NOMO-1 treated with dmso at 0.1 percent for 144 hours (cell line): ENCODE results near the gene ANO4.
"Not testable (repeated sequence)": the region's sequence is repeated elsewhere in the genome, so short reads cannot be mapped to it uniquely, and the experiment has no call there.

Experiments used
- DNase-seq: peaks from one replicate; lab custom pipeline; 2025; ENCODE audit not compliant: unreplicated experiment; lab: John Stamatoyannopoulos, UW

The ANO4 gene

DNA sequence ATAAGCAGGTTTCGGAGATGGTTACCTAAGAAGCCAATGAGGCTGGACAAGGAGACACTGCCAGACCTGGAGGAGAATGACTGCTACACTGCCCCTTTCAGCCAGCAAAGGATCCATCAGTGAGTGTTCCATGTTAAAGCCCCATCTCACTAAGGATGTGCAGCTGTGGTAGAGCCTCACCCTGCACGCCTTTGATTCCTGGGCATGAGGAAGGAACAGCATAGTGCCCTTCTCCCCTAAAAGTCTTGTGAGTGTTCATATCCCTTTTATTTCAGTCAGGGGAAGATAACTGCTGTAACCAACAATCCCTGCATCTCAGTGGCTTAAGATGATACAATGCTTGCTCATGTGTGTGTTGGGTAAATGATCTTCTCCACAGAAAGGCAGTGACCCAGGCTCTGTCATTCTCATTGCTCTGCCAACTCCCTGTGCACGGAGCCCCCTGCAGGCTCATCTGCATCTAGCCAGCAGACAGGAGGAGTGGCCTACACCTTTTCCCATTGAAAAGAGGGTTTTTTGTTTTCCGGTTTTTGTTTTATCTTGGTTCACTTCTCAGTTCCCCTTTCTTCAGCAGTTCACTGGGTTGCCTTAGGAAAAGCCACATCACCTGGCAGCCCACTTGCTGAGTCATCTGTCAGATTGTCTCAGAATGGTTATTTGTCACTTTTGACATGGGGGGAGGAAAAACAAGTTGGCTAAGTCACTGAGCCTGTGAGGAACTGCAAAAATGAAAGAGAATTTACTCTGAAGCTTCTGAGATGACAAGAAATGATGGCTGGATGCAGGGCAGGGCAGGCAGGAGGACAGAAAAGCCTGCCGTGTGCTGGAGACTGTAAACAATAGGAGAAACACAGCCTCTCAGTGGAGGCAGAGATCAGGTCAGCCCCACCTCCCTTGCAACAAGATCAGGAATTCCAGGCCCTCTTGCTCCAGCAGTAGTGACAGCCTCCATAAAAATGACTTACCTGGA lies 193.3 kb downstream of the ANO4 start:
- DNase-seq = peak; percentile 90

DNA sequence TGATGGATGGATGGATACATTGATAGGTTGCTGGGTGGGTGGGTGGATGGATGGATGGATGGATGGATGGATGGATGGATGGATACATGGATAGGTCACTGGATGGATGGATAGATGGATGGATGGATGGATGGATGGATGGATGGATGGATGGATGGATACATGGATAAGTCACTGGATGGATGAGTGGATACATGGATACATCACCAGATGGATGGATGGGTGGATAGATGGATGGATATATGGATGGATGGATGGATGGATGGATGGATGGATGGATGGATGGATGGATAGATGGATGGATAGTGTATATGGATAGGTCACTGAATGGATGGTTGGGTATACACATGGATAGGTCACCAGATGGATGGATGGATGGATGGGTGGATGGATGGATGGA lies 194.9 kb downstream of the ANO4 start:
- not testable (repeated sequence) for DNase-seq

DNA sequence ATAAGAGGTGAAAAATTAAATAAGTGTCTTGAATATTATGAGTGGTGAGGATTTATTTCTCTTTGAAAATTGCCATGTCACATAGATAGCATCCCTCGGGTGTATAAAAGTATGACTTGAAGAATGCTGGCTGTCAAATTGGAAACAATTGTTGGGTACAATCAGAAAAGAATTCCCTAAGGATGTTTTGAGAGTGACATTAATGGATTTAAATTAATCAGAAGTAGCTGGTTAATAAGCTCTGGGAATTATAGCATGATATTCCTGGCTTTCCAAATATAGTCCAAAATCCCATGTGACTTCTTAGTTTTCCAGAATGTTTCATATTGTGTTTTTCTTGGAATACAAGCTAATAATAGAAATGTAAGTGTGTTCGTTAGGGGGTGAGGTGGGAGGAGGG lies 196.5 kb downstream of the ANO4 start:
- no peak for DNase-seq

DNA sequence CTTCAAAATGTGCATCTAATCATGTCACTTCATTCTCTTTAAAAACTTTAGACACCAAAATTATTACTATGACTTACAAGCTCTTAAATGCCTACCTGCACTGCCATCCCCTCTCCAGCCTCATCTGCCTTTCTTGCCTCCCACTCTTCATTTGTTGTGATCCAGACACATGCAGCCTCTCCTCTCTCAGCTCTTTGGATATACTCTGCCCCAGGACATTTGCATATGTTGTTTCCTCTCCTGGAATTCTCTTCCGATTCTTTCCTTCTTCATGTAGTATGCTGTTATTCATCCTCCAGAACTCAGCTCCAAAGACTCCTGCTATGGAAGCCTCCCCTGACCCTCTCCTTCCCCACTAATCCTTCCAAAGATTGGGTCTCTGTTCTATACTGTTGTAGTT lies 197.6 kb downstream of the ANO4 start:
- no peak for DNase-seq

DNA sequence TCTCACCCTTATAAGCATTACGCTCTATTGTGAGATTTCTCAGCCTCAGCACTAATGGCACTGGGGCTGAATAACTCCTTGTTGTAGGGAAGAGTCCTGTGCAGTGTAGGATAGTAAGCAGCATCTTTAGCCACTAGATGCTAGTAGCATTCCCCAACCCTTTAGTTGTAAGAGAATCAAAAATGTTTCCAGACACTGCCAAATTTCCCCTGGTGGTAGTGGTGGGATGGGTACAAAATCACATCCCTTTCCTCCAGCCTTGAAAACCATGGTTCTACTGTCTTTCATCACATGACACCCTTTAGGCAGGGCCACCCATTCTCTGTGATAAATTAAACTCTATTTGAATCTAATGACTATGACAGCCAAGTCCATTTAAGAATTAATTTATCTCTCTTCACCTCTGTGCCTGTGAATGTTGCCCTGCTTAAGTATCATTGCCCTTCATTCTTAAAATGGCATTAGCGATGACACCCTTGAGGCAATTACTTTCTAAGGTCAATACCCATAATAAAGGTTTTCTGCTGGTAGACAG lies 199.4 kb downstream of the ANO4 start:
- DNase-seq = no peak

DNA sequence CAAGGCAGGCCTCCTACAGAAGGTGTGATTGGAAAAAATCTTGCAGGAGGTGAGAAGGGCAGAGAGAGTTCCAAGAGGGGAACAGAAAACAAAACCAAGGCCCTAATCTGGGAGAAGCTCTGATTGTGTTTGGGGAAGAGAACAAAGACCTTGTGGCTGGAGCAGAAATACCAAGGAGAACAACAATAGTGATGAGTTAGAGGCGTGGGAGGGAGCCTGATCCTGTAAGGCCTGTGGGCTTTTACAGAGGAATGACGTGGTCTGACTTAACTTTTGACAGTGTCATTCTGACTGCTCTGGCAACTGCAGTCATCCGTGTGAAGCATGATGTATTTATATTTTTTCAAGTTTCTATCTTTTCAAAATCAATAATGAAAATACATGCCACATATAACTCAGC lies 200.6 kb downstream of the ANO4 start:
- DNase-seq = no peak

DNA sequence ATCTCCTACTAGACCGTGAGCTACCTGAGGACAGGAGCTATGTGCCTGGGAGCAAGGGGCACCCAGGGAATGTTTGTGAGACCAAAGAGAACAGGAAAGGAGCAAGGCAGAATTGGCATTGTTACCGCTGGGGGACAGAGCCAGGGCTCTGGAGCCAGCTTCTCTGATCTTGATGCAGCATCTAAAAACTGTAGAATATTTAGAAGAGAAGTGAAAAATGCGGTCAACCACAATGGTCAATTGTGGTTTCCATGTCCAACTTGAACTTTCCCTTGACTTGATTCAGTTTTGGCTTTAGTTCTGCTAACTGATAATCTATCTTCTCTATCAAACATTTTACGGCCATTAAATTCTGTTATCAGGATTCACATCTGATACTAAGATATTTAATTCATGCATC lies 201.2 kb downstream of the ANO4 start:
- no peak for DNase-seq

DNA sequence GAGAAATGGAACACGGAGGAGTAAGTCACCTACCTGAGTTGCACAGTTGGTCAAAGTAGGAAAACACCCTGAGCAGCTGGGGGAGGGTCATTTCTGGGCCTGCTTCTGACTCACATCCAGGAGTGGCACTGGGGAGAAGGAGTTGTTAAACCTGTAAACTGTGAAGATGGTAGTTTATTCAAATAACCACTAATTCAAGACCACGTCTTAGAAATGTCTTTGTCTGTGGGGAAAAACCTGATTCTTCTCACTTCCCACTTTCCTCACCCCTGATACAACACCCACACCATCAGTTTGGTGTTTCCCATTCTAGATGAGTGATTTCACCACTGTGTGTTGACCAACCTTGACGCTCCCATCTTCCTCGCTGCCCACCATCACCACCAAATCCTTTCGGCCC lies 207.1 kb downstream of the ANO4 start:
- no peak for DNase-seq

DNA sequence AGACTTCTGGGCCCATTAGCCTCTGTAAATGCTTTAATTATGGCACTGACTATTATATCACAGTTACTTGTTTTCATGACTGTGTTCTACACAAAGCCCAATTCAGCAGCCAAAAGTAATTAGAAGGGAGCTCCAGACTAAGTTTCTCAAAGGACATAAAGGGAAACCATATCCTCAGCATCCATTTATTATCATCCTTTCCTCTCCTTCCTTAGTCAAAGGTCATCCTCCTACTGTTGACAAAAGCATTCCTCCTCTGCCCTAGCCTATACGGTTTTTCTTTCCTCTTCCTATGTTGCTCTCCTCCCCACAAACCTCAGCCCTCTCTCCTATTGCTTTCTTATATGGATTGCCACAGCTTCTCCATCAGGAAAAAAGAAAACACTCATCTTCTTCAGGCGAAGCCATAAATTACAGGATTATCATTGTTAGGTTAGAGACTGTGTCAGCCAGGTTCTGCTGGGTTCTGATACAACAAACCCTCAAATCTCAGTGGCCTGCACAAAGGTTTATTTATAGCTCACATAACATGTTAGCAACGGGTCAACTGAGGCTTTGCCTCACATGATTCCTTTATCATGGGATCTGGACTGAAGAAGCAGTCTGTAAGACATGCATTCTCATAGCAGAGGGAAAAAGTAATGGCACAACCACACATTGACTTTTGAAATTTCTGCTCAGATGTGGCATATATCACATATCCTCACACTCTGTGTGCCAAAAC lies 208.3 kb downstream of the ANO4 start:
- no peak for DNase-seq

DNA sequence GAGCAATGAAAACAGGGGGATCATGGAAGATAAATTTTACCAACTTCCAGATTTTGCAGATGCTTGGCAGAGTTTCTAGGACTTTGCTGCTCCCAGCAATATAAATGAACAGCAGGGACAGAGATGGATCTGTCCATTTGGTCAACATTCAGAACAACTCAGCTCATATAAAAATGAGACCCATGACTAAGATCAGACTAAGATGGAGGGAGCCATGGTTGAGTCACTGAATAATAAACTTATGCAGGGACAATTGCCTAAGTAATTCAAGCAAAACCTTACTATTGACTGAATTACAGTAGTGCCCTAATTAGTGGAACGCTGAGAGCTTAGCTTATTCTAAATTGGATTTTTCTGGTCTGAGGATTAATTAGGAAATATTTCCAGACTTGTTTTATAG lies 210.3 kb downstream of the ANO4 start:
- no peak for DNase-seq

DNA sequence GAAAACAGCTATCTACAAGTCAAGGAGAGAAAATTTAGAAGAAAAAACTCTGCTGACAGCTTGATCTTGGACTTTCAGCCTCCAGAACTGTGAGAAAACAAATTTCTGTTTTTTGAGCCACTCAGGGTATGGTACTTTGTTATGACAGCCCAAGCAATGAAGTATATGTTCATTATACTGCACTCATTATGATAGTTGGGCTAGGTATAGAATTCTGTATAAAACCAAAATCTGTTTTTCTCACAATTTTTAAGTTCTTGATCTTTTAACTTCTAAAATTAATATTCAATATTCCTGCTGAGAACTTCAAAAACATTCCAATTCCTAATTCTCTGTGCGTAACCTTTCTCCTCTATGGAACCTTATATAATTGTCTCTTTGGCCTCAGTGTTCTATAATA lies 214.7 kb downstream of the ANO4 start:
- DNase-seq = no peak

DNA sequence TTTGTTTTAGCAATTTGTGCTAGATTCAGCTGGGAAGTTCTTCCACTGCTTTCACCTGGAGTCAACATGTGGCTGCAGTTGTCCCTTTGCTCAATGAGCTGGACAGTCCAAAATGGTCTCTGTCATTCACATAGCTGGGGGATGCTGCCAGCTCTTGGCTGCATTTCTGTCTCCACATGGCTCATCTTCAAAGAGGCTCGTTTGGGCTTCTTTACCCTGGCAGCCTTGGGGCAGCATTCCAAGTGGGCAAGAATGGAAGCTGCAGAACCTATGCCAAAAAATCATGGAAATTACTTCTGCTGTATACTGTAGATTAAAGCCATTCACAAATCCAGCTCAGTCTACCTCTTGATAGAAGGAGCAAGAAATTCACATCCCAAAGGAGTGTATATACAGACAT lies 216.3 kb downstream of the ANO4 start:
- no peak for DNase-seq

DNA sequence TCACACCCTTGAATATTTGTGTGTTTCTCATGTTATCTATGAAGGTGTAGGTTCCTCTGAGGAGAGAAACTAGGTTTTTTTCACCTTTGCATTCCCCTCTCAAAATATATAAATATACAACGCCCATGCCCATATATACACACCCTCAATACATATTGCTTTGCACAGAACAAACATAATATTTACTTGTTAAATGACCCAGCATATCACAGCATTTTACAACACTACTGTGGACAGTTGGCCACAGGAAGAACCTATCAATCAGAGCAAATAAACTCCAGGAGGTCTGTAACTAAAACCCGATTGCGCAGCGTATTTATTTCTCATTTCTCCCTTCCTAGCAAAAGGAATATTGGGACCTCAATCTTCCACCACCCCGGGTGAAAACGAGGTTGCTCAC lies 219.4 kb downstream of the ANO4 start:
- DNase-seq = no peak

DNA sequence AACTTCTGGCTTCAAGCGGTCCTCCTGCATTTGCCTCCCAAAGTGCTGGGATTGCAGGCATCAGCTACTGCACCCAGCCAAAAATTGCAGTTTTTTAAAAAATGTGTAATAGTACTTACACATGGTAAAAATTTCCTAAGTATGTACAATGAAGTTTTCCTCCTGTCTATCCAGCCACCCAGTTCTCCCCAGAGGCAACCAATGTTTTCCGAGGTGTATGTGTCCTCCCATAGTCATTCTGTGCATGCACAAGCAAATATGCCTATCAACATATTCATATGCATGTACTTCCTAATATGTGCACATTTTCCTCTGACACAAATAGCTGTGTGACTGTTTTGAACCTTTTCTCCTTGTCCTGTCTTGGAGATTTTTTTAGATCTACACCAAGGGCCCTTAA lies 220.5 kb downstream of the ANO4 start:
- DNase-seq = no peak

DNA sequence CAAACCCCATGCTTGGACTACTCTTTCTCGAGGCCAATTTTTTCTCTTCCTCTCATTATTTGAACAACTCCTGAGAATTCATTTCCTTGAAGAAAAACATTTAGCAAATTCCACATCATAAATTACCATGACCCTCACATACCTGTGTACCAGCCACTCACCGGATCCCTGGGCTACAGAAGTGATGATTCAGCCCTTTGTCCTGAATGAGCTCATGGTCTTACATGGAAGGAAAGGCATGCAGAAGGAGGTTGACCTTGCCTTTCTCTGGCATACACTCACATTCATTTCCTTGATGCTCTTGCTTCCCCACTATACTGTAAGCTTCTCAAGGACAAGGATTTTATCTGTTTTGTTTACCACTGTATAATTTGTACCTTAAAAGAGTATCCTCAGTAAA lies 224.0 kb downstream of the ANO4 start:
- no peak for DNase-seq

DNA sequence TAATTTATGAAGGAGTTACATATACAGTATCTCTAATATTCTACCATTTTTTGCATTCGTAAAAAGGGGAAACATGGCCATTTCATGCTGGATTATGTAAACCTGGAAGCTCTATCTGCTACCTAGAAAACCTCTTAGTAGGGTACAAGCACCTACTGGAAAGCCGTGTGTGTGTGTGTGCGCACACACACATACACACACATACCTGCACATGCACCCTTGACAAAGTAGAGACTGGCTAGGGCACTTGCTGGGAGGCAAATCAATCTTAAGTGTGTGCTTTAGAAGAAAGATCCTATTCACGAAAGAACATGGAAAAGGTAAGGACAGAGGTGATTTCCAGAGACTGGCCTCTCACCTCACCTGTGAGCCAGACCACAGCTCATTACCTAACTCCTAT lies 224.6 kb downstream of the ANO4 start:
- DNase-seq = no peak

DNA sequence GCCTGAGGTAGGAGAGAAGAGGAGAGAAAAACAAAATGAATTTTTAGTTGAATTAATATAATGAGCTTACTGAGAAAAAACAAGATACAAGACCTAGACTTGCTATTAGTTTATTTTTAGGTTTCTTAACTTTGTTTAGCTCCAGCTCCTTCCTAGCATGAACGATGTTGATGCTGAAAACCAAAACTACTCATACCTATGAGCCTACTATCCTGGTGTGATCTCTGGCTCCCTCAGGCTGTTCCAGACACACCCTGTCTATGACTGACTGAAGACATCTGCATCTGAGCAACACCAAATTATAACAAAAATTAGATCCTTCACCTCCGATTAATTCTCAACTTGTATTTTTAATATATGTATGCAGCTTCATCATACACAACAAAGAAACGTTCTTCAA lies 225.1 kb downstream of the ANO4 start:
- DNase-seq = no peak

DNA sequence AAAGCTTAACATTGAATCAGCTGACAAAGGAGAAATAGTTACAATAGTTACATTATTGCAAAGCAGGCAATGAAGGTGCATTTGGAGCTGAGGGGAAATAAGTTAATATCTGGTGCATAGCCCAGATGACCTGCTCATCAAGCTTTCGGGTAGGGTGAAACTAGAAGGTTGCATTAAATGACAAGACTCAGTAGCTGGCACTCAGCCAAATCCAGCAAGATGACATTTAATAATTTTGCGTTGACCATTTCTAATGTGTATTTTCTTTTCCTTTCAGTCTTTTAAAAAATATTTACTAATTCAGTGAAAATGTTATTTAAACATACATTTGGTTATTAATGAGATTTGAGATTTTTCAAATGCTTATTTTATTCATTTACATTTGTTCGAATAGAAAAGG lies 226.9 kb downstream of the ANO4 start:
- no peak for DNase-seq

DNA sequence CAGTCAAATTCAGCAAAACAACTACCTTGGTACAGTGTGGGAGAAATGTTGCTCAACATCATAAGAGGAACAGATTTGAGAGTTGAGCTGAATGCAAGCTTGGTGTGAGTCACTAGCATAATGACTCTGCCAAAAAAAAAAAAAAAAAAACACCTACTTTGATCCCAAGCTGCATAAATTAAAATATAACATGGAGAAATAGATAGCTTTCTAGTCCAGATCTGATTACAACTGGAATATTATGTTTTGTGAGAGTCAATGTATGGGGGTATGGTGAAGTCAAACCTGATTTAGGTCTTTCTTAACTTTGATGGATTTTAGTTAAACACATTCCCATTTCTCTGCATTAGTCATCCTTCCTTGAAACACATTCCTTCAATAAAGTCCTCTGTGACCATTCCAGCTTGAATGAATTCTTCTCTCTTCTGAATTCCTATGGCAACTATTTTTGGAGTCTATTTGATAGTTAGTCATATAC lies 227.4 kb downstream of the ANO4 start:
- no peak for DNase-seq

DNA sequence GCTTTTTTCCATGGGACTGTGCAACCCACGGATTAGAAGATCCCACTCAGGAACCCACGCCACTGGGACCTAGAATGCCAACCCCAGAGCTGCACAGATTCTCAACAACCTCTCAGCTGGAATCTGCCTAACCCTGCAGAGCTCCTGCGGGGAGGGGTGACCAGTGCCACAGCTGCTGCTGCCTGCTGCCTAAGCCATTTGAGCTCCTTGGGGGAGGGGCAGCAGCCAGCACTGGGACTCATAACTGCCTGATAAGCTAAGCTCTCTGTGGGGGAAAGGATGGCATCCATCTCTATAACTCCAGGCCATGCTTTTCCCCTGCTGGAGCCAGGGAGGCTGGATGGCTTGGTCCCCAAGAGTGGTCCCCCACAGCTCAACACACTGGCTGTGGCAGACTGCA lies 232.6 kb downstream of the ANO4 start:
- DNase-seq = no peak

DNA sequence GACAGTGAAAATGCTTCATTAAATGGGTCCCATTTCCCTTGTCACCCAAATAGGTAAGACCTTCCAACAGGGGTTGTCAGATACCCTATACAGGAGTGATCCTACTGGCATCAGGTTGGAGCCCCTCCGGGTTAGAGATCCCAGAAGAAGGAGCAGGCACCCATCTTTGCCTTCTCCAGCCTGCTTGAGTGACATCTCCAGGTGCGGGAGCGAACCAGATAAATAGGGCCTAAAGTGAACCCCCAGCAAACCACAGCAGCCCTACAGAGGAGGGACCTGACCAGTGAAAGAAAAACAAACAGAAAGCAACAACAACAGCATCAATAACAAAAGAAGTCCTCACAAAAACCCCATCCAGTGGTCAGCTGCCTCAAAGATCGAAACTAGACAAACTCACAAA lies 233.2 kb downstream of the ANO4 start:
- no peak for DNase-seq

DNA sequence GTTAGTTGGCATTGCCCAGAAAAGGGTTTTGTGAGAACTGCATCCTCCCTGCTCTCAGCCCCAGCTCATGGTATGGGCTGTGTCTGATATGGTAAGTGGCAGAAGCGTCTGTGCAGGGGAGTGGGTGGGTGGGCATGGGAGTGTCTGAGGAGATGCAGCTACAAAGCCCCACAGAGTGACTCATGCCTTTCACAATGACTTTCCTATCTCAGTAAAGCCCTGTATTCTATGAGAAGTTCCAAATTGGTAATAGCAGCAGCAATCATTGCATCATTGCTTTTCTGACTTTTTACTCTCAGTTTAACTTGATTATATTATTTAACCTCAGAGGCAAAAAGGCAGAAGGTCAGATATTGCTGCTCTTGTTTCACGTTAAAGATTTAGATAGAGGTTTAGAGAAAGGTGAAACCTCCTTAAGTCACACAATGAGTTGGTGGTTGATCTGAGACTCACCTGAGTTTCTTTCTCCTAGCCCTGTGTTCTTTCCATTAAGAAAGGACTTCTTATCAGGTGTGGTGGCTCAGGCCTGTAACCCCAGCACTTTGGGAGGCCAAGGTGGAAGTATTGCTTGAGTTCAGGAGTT lies 243.8 kb downstream of the ANO4 start:
- DNase-seq = no peak
